Measurements from ENCODE around the gene ARPC1B. TPM values are rescaled to one million over a fixed set of nuclear protein-coding genes. Genes with fewer than 3 reads are reported as not detected.

The ARPC1B gene
- total and polyA plus RNA-seq, 9 of the 15 experiments (the other 6 are each of a cell fraction or from before 2014, with no cell fraction given): 6.7 to 357 (median 211) TPM

DNA sequence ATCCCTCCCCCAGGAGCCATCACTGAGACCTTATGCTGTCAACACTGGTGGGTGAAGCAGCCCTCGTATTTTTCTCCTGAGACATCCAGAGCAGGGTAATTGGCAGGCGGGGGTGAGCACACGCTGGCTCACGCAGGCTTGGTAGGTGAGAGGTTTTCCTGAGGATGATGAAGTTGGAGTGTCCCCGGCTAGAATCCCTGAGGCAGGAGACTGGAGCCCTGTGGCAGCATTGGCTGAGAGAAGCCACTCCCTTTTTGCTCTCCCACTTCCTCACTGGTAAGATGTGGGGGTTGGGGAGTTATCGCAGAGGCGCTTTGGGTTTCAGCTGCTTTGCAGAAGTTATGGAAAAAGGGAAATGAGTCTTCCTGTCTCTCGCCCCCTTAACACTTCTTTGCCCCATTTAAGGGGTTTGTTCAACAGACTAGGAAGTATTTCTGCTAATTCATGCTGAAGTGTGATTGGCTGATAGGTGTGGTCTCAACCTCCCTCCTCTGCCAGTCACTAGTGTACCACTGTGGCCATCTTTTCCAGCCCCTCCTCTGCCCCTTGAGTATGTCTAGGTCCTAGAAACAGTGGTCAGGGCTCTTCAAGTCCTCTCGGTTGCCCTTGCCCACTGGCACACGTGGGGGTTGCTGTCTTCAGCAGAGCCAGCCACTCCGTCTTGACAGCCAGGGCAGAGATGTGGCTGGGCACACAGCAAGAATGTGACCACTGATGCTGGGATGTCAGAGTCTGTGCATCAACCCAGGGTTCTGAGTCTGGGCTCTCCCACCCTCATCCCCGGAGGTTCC lies 5.7 kb downstream of the ARPC1B start (continued):
- TF ChIP-seq, protein P1, sequence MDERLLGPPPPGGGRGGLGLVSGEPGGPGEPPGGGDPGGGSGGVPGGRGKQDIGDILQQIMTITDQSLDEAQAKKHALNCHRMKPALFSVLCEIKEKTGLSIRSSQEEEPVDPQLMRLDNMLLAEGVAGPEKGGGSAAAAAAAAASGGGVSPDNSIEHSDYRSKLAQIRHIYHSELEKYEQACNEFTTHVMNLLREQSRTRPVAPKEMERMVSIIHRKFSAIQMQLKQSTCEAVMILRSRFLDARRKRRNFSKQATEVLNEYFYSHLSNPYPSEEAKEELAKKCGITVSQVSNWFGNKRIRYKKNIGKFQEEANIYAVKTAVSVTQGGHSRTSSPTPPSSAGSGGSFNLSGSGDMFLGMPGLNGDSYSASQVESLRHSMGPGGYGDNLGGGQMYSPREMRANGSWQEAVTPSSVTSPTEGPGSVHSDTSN (CRISPR knock-in tag; IDR thresholded peaks at IDR 0.05; ENCODE audit: low read depth): no peak
- TF ChIP-seq, protein P1 (tag; conservative IDR thresholded peaks at IDR 0.05; ENCODE audit: low read depth): no peak
- TF ChIP-seq, protein P2, sequence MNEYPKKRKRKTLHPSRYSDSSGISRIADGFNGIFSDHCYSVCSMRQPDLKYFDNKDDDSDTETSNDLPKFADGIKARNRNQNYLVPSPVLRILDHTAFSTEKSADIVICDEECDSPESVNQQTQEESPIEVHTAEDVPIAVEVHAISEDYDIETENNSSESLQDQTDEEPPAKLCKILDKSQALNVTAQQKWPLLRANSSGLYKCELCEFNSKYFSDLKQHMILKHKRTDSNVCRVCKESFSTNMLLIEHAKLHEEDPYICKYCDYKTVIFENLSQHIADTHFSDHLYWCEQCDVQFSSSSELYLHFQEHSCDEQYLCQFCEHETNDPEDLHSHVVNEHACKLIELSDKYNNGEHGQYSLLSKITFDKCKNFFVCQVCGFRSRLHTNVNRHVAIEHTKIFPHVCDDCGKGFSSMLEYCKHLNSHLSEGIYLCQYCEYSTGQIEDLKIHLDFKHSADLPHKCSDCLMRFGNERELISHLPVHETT (CRISPR knock-in tag; conservative IDR thresholded peaks at IDR 0.05 in 1 of 2, IDR thresholded peaks at IDR 0.05 in 1 of 2): 0 out of 4 replicates have a peak, but pooled peaks of 1 of the 2 experiments have one; percentile 27
- TF ChIP-seq, protein P3, sequence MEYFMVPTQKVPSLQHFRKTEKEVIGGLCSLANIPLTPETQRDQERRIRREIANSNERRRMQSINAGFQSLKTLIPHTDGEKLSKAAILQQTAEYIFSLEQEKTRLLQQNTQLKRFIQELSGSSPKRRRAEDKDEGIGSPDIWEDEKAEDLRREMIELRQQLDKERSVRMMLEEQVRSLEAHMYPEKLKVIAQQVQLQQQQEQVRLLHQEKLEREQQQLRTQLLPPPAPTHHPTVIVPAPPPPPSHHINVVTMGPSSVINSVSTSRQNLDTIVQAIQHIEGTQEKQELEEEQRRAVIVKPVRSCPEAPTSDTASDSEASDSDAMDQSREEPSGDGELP (CRISPR knock-in tag; IDR thresholded peaks at IDR 0.05; ENCODE audit: borderline replicate concordance): peak; percentile 66; the same call in 1 of the 2 replicates
- TF ChIP-seq SNIP1 (IDR thresholded peaks at IDR 0.05; ENCODE audit: low read depth) (peak; percentile 80), ETV5 (CRISPR knock-in tag; IDR thresholded peaks at IDR 0.05; ENCODE audit: low read depth) (peak; percentile 79; the same call in 1 of the 2 replicates), NRF1 (conservative IDR thresholded peaks at IDR 0.05 in 1 of 2, IDR thresholded peaks at IDR 0.05 in 1 of 2) (0 out of 4 replicates have a peak, but pooled peaks of 1 of the 2 experiments have one; percentile 36), CTBP1 (IDR thresholded peaks at IDR 0.05; ENCODE audit: borderline replicate concordance) (peak; percentile 34; the same call in 1 of the 2 replicates), LEF1 (IDR thresholded peaks at IDR 0.05) (peak; percentile 68; the same call in 1 of the 2 replicates), EP300 (IDR thresholded peaks at IDR 0.05; ENCODE audit: low read length) (peak; percentile 64), ATF7 (IDR thresholded peaks at IDR 0.05) (0 out of 2 replicates have a peak, but pooled peaks have one; percentile 39), ZNF589 (CRISPR knock-in tag; IDR thresholded peaks at IDR 0.05; ENCODE audit: low read depth) (peak; percentile 41; the same call in 1 of the 2 replicates), NR2C1 (IDR thresholded peaks at IDR 0.05) (no peak), NR2C1 (tag; IDR thresholded peaks at IDR 0.05) (no peak), RBM14 (IDR thresholded peaks at IDR 0.05; ENCODE audit: borderline replicate concordance, insufficient read depth, low read depth, low read length) (no peak), POLR2AphosphoS5 (IDR thresholded peaks at IDR 0.05; ENCODE audit: control insufficient read depth, insufficient read depth, low read depth, low read length) (0 out of 2 replicates have a peak, but pooled peaks have one; percentile 54)
- TF ChIP-seq, protein P4, sequence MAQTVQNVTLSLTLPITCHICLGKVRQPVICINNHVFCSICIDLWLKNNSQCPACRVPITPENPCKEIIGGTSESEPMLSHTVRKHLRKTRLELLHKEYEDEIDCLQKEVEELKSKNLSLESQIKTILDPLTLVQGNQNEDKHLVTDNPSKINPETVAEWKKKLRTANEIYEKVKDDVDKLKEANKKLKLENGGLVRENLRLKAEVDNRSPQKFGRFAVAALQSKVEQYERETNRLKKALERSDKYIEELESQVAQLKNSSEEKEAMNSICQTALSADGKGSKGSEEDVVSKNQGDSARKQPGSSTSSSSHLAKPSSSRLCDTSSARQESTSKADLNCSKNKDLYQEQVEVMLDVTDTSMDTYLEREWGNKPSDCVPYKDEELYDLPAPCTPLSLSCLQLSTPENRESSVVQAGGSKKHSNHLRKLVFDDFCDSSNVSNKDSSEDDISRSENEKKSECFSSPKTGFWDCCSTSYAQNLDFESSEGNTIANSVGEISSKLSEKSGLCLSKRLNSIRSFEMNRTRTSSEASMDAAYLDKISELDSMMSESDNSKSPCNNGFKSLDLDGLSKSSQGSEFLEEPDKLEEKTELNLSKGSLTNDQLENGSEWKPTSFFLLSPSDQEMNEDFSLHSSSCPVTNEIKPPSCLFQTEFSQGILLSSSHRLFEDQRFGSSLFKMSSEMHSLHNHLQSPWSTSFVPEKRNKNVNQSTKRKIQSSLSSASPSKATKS (CRISPR knock-in tag; IDR thresholded peaks at IDR 0.05): no peak

Measured in K562 (cell line).